K562 (cell line): ENCODE data around the gene SLC30A1. TPM values are rescaled to one million over a fixed set of nuclear protein-coding genes. Genes with fewer than 3 reads are reported as not detected.

ENCODE experiments used
- DDX20 ChIP-seq: fragments of 450-650 bp; IDR thresholded peaks from 2 replicates; pipeline ENCODE4 v1.6.1; 2016; ENCODE audit warnings: missing genetic modification characterization, low read depth, mild to moderate bottlenecking, missing compliant biosample characterization, moderate library complexity
- EGR1 ChIP-seq: fragments of 450-650 bp; conservative IDR thresholded peaks from 2 replicates; pipeline ENCODE4 v1.6.1; 2017; ENCODE audit warnings: mild to moderate bottlenecking
- LCOR ChIP-seq: sonication (generic); formaldehyde crosslinking; IDR thresholded peaks from 2 replicates; pipeline ENCODE4 v1.8.0; 2022; ENCODE audit warnings: mild to moderate bottlenecking, missing genetic modification reagents
- MGA ChIP-seq: fragments of 450-650 bp; IDR thresholded peaks from 2 replicates; pipeline ENCODE4 v1.6.1; 2016; ENCODE audit warnings: mild to moderate bottlenecking, moderate library complexity
- MTA3 ChIP-seq: fragments of 450-650 bp; formaldehyde crosslinking; IDR thresholded peaks from 2 replicates; pipeline ENCODE4 v1.6.1; 2017; ENCODE audit warnings: mild to moderate bottlenecking, borderline replicate concordance
- PTBP1 ChIP-seq: fragments of 200-400 bp; formaldehyde crosslinking; IDR thresholded peaks from 2 replicates; pipeline ENCODE4 v1.6.1; 2017; ENCODE audit warnings: low read depth, low read length
- RREB1 ChIP-seq: fragments of 250-450 bp; sonication (Bioruptor Pico); IDR thresholded peaks from 2 replicates; pipeline ENCODE4 v1.4.0; 2020
- polyA plus RNA-seq, 8 experiments: library from polyadenylated mRNA; depleted of rRNA in 4 of 8; stranded (reverse) in 5 of 8; unstranded in 3 of 8; fragments of >200 nt; fragmentation: Nextera tagmentation in 2 of 8; fragmentation: Illumina TruSeq in 1 of 8; extraction: Ambion mirVana in 2 of 8; extraction: Trizol in 1 of 8; gene quantifications; 2 replicates each; pipeline versions ENCODE4 v1.2.1 to v1.2.3, GENCODE V29; 2011 to 2014; ENCODE audit warnings: inconsistent platforms in 1 of 8, missing spikeins in 1 of 8
- total RNA-seq, 7 experiments: library from RNA; depleted of rRNA in 6 of 7; stranded (reverse); fragments of >200 nt in 6 of 7; fragmentation: Illumina TruSeq in 2 of 7; extraction: Trizol in 2 of 7; gene quantifications; 2 replicates each; pipeline versions ENCODE4 v1.2.1 to v1.2.3, GENCODE V29; 2011 to 2021; ENCODE audit warnings: low replicate concordance in 1 of 7
- TF ChIP-seq, protein P1 (sequence below): fragments of 200-800 bp; sonication (Bioruptor generic); IDR thresholded peaks from 2 replicates; pipeline ENCODE4 v1.6.1; 2017; ENCODE audit warnings: missing genetic modification characterization, missing compliant biosample characterization

SLC30A1 gene
- total and polyA plus RNA-seq, 9 of the 15 experiments (the other 6 are each of a cell fraction or from before 2014, with no cell fraction given): 4.1 to 14.4 (median 6.6) TPM

DNA sequence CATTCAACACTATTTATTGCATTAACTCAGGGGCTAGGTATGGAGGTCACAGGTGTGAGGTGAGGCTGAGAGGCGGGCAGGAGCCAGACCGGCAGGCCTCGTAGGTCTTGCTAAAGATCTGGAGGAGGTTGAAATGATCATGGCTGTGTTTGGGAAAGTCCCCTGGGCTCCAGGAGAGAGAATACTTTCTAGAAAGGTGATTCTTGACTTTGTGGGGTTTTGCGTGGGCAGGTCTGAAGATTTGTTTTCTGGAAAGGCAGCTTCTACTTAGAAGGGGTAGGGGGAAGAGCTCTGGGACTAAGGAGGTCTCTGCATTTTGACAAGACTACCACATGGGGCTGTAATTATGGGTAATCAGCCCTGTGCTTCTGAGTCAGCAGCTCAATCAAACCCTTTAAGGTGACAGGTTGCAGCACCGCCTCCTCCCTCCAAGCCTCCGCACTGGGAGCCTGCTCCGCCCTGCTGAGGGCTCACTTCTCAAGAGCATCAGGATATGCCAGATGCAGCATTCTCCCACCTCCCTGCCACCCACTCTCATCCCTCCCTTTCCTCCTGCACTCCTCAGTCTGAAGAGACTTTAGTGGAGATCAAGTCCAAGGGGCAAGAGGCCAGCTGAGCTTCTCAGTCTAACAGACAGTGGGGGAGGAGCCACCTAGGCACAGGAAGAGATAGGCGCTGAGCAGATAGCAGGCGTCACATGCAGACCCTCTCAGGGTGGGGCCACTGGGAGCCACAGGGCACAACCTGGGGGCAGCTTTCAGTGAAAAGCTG, 30.5 kb downstream of the SLC30A1 start (continued):
- no peak for TF ChIP-seq RREB1 (CRISPR knock-in tag)
- TF ChIP-seq DDX20 (tag): 0 out of 2 replicates have a peak, but pooled peaks have one; percentile 22
- TF ChIP-seq PTBP1: no peak
- peak; percentile 90 for TF ChIP-seq EGR1
- TF ChIP-seq, protein P1, sequence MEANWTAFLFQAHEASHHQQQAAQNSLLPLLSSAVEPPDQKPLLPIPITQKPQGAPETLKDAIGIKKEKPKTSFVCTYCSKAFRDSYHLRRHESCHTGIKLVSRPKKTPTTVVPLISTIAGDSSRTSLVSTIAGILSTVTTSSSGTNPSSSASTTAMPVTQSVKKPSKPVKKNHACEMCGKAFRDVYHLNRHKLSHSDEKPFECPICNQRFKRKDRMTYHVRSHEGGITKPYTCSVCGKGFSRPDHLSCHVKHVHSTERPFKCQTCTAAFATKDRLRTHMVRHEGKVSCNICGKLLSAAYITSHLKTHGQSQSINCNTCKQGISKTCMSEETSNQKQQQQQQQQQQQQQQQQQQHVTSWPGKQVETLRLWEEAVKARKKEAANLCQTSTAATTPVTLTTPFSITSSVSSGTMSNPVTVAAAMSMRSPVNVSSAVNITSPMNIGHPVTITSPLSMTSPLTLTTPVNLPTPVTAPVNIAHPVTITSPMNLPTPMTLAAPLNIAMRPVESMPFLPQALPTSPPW (CRISPR knock-in tag): peak; percentile 81
- TF ChIP-seq LCOR (CRISPR knock-in tag): no peak
- TF ChIP-seq MGA: no peak; the same call in 1 of the 2 replicates
- peak; percentile 87 for TF ChIP-seq MTA3
